MCF 10A (cell line): ENCODE measurements around the gene MORN3. TPM values are rescaled to one million over a fixed set of nuclear protein-coding genes. Genes with fewer than 3 reads are reported as not detected.

ENCODE experiments used
- BruUV-seq: library from RNA; stranded (reverse); fragments of 400-500 nt; replicated peaks from 2 replicates; lab custom pipeline; 2021; lab: Mats Ljungman, UMichigan
- CTCF ChIA-PET: fragments of 300-600 bp; sonication (Branson Sonifier 250); formaldehyde crosslinking; extraction: SDS; loops from one replicate; lab custom pipeline; 2021; ENCODE audit warnings: antibody characterized with exemption, inconsistent platforms; lab: Yijun Ruan, JAX
- POLR2A ChIA-PET: fragments of 300-600, 350-650 bp; sonication (Branson Sonifier 250); formaldehyde crosslinking; extraction: SDS; loops from one replicate; lab custom pipeline; 2020; ENCODE audit warnings: antibody characterized with exemption, inconsistent platforms; lab: Yijun Ruan, JAX
- DNase-seq: peaks from one replicate; pipeline ENCODE4 v3.0.0-alpha.2; 2018; ENCODE audit not compliant: unreplicated experiment
- H3K27ac Mint-ChIP-seq: one replicate; pipeline ENCODE4 v1.8.0; 2022; ENCODE audit warnings: mild to moderate bottlenecking, low read depth, mixed read lengths; ENCODE audit not compliant: unreplicated experiment
- H3K27me3 Mint-ChIP-seq: one replicate; pipeline ENCODE4 v1.8.0; 2022; ENCODE audit warnings: mixed read lengths; ENCODE audit not compliant: insufficient read depth, unreplicated experiment
- H3K36me3 Mint-ChIP-seq: one replicate; pipeline ENCODE4 v1.8.0; 2022; ENCODE audit warnings: mild to moderate bottlenecking, moderate library complexity, mixed read lengths; ENCODE audit not compliant: insufficient read depth, unreplicated experiment
- H3K4me1 Mint-ChIP-seq: one replicate; pipeline ENCODE4 v1.8.0; 2022; ENCODE audit warnings: mixed read lengths; ENCODE audit not compliant: insufficient read depth, unreplicated experiment
- H3K4me3 Mint-ChIP-seq: one replicate; pipeline ENCODE4 v1.8.0; 2022; ENCODE audit warnings: mild to moderate bottlenecking, moderate library complexity, mixed read lengths; ENCODE audit not compliant: unreplicated experiment
- H3K9me3 Mint-ChIP-seq: one replicate; pipeline ENCODE4 v1.8.0; 2022; ENCODE audit warnings: mixed read lengths; ENCODE audit not compliant: unreplicated experiment
- CTCF ChIP-seq: fragments of 200-600 bp; IDR thresholded peaks from one replicate; pipeline ENCODE4 v1.8.0; 2022; ENCODE audit warnings: antibody characterized with exemption, mild to moderate bottlenecking; ENCODE audit not compliant: unreplicated experiment
- intact Hi-C: fragments of 100-400 bp; cut with micrococcal nuclease; formaldehyde crosslinking; loops from 2 replicates; pipeline ENCODE4 v1.14.1; 2022
- total RNA-seq: library from RNA; stranded (reverse); gene quantifications from 2 replicates; pipeline ENCODE4 v1.2.3, GENCODE V29; 2022

Gene MORN3
- total RNA-seq, 1 experiment from 2014 or later, result 0.35 TPM

- Mint-ChIP-seq H3K4me3 (no peak overlapping the region), H3K27me3 (no peaks in the 10 kb centered on the region), H3K36me3 (no peaks in the 10 kb centered on the region), H3K9me3 (no peaks in the 10 kb centered on the region), H3K4me1 (no peaks in the 10 kb centered on the region), H3K27ac (no peak overlapping the region)
- intact Hi-C loops, result no loop called here
- BruUV-seq, result no TSS peak
- TF ChIP-seq CTCF, result no peak
- DNase-seq, result no peak
- ChIA-PET CTCF (interaction anchor here (0.5 to 1.6 kb wide), 3 partner anchors 21 to 104 kb away, joined by 3 to 6 read pairs (median 4); no protein-coding TSS in a partner anchor), POLR2A (no interaction called here)
Measured at GRCh38 chr12:121602766-121603165, 66.7 kb downstream of the MORN3 start.

GRCh38 chr12:121600702-121601336, 68.6 kb downstream of the MORN3 start:
- intact Hi-C loops, result no loop called here
- POLR2A ChIA-PET, result interaction anchor here (0.6 to 1.3 kb wide), 2 partner anchors 20 to 490 kb away, joined by 3 read pairs; partner anchors contain the start of gene KDM2B

More at GRCh38 chr12:121600702-121601336, 68.6 kb downstream of the MORN3 start:
- H3K9me3 Mint-ChIP-seq, result no peaks in the 10 kb centered on the region
- H3K4me1 Mint-ChIP-seq, result no peaks in the 10 kb centered on the region
- H3K4me3 Mint-ChIP-seq, result no peak overlapping the region
- DNase-seq, result no peak
- H3K27me3 Mint-ChIP-seq, result no peaks in the 10 kb centered on the region
- TF ChIP-seq CTCF, result no peak
- BruUV-seq, result no TSS peak
- no peaks in the 10 kb centered on the region for H3K36me3 Mint-ChIP-seq
- no peak overlapping the region for H3K27ac Mint-ChIP-seq
- CTCF ChIA-PET, result interaction anchor here (0.7 to 1.4 kb wide), 3 partner anchors 24 to 68 kb away, joined by 3 to 5 read pairs (median 4); partner anchors contain the start of gene MORN3

Other genes starting within 250 kb of the MORN3 start
- 15.5 and 19.5 TPM in 2 replicates for gene KDM2B, start 88.6 kb downstream of the MORN3 start, total RNA-seq
- gene ORAI1, start 43.1 kb downstream of the MORN3 start, total RNA-seq, result 12.1 and 16.3 TPM in 2 replicates
- 10.5 and 14.2 TPM in 2 replicates for gene TMEM120B, start 43.1 kb upstream of the MORN3 start, total RNA-seq
- 9.5 and 11.6 TPM in 2 replicates for gene RHOF, start 124.0 kb upstream of the MORN3 start, total RNA-seq
- gene SETD1B, start 134.4 kb upstream of the MORN3 start, total RNA-seq, result 19.7 and 19.9 TPM in 2 replicates
- gene HPD, start 189.2 kb upstream of the MORN3 start, total RNA-seq, result 0.21 TPM in 1 of 2 replicates, not detected in the other
- 96.3 and 105 TPM in 2 replicates for gene PSMD9, start 219.1 kb upstream of the MORN3 start, total RNA-seq
- 19.7 and 23.5 TPM in 2 replicates for gene CFAP251, start 248.9 kb upstream of the MORN3 start, total RNA-seq